Stimulated activated CD8-positive, alpha-beta memory T cell treated with anti-CD3 and anti-CD28 coated beads, Interleukin-12 subunit alpha, Interleukin-12 subunit beta, amount 100 ng/mL, for 1 hour (primary cell): ENCODE data around the gene CACNA1D.
"Not testable (repeated sequence)": the region's sequence is repeated elsewhere in the genome, so short reads cannot be mapped to it uniquely, and the experiment has no call there.

Source experiments
- DNase-seq: peaks from one replicate; pipeline ENCODE4 v3.0.0-alpha.2; 2020; ENCODE audit warnings: low read depth

The CACNA1D gene

GRCh38 chr3:53657651-53658050 lies 163.2 kb downstream of the CACNA1D start:
- DNase-seq, result no peak

- no peak for DNase-seq
Measured at GRCh38 chr3:53658613-53659193, 164.3 kb downstream of the CACNA1D start.

GRCh38 chr3:53659996-53660395 lies 165.6 kb downstream of the CACNA1D start:
- no peak for DNase-seq

- DNase-seq, result no peak
Measured at GRCh38 chr3:53661480-53661879, 167.1 kb downstream of the CACNA1D start.

- not testable (repeated sequence) for DNase-seq
Measured at GRCh38 chr3:53664812-53665211, 170.4 kb downstream of the CACNA1D start.

- no peak for DNase-seq
Measured at GRCh38 chr3:53665608-53666425, 171.4 kb downstream of the CACNA1D start.

GRCh38 chr3:53668872-53669271 lies 174.5 kb downstream of the CACNA1D start:
- no peak for DNase-seq

GRCh38 chr3:53670721-53671120 lies 176.3 kb downstream of the CACNA1D start:
- DNase-seq, result no peak

- DNase-seq, result no peak
Measured at GRCh38 chr3:53671192-53671960, 177.0 kb downstream of the CACNA1D start.

GRCh38 chr3:53671961-53672299 lies 177.5 kb downstream of the CACNA1D start:
- DNase-seq, result no peak

GRCh38 chr3:53672981-53673380 lies 178.6 kb downstream of the CACNA1D start:
- no peak for DNase-seq

- DNase-seq, result no peak
Measured at GRCh38 chr3:53673722-53674350, 179.4 kb downstream of the CACNA1D start.

GRCh38 chr3:53674582-53674981 lies 180.2 kb downstream of the CACNA1D start:
- DNase-seq, result no peak

- no peak for DNase-seq
Measured at GRCh38 chr3:53675022-53675697, 180.7 kb downstream of the CACNA1D start.

GRCh38 chr3:53675942-53676341 lies 181.5 kb downstream of the CACNA1D start:
- no peak for DNase-seq

- no peak for DNase-seq
Measured at GRCh38 chr3:53677413-53677812, 183.0 kb downstream of the CACNA1D start.

- DNase-seq, result no peak
Measured at GRCh38 chr3:53680028-53680427, 185.6 kb downstream of the CACNA1D start.

- no peak for DNase-seq
Measured at GRCh38 chr3:53682807-53683206, 188.4 kb downstream of the CACNA1D start.

- no peak for DNase-seq
Measured at GRCh38 chr3:53688066-53688465, 193.7 kb downstream of the CACNA1D start.

GRCh38 chr3:53688989-53689388 lies 194.6 kb downstream of the CACNA1D start:
- DNase-seq, result no peak

- DNase-seq, result no peak
Measured at GRCh38 chr3:53689681-53690080, 195.3 kb downstream of the CACNA1D start.

- DNase-seq, result no peak
Measured at GRCh38 chr3:53690521-53690920, 196.1 kb downstream of the CACNA1D start.
